Measurements from ENCODE around the gene EDC4. TPM values are rescaled to one million over a fixed set of nuclear protein-coding genes. Genes with fewer than 3 reads are reported as not detected.
A peak's percentile ranks its signal among the peaks of the same experiment; 100 is the strongest.

Gene EDC4
- total and polyA plus RNA-seq, 2 of the 13 experiments (the other 11 are each of a cell fraction or from before 2014, with no cell fraction given): 51.4 to 59.1 TPM

- TF ChIP-seq HMGXB4 (CRISPR knock-in tag; IDR thresholded peaks at IDR 0.05; ENCODE audit: borderline replicate concordance in 1 of 2, low read depth in 1 of 2) (peak in 1 of 2 experiments; percentile 2; a peak in 1 of 4 replicates), ZFP36 (IDR thresholded peaks at IDR 0.05; ENCODE audit: borderline replicate concordance, low read depth, low read length, partially characterized antibody) (no peak), SATB2 (CRISPR knock-in tag; IDR thresholded peaks at IDR 0.05) (no peak), ATM (IDR thresholded peaks at IDR 0.05; ENCODE audit: borderline replicate concordance) (no peak), ARNT2 (CRISPR knock-in tag; IDR thresholded peaks at IDR 0.05; ENCODE audit: low read depth) (no peak), ZNF556 (CRISPR knock-in tag; IDR thresholded peaks at IDR 0.05; ENCODE audit: borderline replicate concordance) (no peak), SMAD1 (CRISPR knock-in tag; IDR thresholded peaks at IDR 0.05; ENCODE audit: borderline replicate concordance, low read depth) (no peak), HCFC1 (IDR thresholded peaks at IDR 0.05; ENCODE audit: low read depth, low read length) (no peak), TP53 (CRISPR knock-in tag; conservative IDR thresholded peaks at IDR 0.05) (no peak), ZNF563 (CRISPR knock-in tag; IDR thresholded peaks at IDR 0.05) (no peak), ZNF788 (CRISPR knock-in tag; IDR thresholded peaks at IDR 0.05; ENCODE audit: borderline replicate concordance) (no peak), BRF2 (CRISPR knock-in tag; IDR thresholded peaks at IDR 0.05) (no peak), SP5 (CRISPR knock-in tag; IDR thresholded peaks at IDR 0.05; ENCODE audit: borderline replicate concordance, low read depth) (no peak), NR1H2 (CRISPR knock-in tag; IDR thresholded peaks at IDR 0.05; ENCODE audit: borderline replicate concordance, low read depth) (no peak), ZNF441 (CRISPR knock-in tag; IDR thresholded peaks at IDR 0.05; ENCODE audit: borderline replicate concordance) (no peak), USF2 (IDR thresholded peaks at IDR 0.05; ENCODE audit: low read depth, low read length) (no peak), USF2 (CRISPR knock-in tag; IDR thresholded peaks at IDR 0.05; ENCODE audit: borderline replicate concordance) (no peak), ZNF737 (CRISPR knock-in tag; IDR thresholded peaks at IDR 0.05; ENCODE audit: borderline replicate concordance) (no peak), ZNF224 (CRISPR knock-in tag; IDR thresholded peaks at IDR 0.05) (0 out of 2 replicates have a peak, but pooled peaks have one; percentile 17), GABPA (IDR thresholded peaks at IDR 0.05; ENCODE audit: low read depth, low read length) (no peak), GABPA (CRISPR knock-in tag; IDR thresholded peaks at IDR 0.05; ENCODE audit: low read depth) (no peak), IRX3 (CRISPR knock-in tag; IDR thresholded peaks at IDR 0.05; ENCODE audit: borderline replicate concordance, low read depth) (no peak), NAIF1 (CRISPR knock-in tag; IDR thresholded peaks at IDR 0.05; ENCODE audit: borderline replicate concordance) (no peak), KAT2B (IDR thresholded peaks at IDR 0.05; ENCODE audit: borderline replicate concordance, low read depth, low read length) (no peak), ZNF331 (CRISPR knock-in tag; IDR thresholded peaks at IDR 0.05) (no peak), KMT2B (CRISPR knock-in tag; IDR thresholded peaks at IDR 0.05) (0 out of 2 replicates have a peak, but pooled peaks have one; percentile 31)
Measured at GRCh38 chr16:67873435-67874370, 851 bp downstream of the EDC4 start (continued).
